Measurements from ENCODE around the gene RLBP1.

Gene RLBP1

DNA sequence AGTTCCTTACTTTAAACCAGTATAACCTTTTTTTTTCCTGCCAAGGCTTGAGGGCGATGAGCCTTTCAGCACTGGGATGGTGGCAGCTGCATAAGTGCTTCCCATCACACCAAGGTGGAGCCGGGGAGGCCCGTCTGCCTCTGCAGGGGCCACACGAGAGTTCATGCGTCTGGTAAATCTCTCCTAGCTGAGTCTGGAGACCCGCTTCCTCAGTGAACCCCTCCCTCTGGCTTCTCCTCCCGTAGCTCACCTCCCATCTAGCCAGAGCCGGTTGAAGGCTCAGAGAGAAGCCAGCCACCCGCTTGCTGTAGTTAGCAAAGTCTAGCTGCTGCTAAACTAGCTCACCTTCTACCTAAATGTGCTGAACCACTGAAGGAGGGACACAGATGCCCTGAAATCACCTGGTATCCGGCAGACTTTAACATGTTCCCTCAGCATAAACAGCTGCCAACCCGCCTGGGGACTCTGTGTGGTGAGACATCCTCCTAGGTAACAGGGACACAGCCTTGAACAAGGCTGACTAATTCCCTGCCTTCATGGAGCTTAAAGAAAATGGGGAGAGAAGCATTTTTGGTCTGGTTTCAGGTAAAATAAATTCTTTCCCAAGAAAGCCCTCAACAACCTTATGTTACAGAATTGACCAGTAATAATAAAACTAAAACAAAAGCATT is 42.9 kb downstream of the RLBP1 start:
- DNase-seq (ENCODE audit: low read depth, low spot score) = no peak

DNA sequence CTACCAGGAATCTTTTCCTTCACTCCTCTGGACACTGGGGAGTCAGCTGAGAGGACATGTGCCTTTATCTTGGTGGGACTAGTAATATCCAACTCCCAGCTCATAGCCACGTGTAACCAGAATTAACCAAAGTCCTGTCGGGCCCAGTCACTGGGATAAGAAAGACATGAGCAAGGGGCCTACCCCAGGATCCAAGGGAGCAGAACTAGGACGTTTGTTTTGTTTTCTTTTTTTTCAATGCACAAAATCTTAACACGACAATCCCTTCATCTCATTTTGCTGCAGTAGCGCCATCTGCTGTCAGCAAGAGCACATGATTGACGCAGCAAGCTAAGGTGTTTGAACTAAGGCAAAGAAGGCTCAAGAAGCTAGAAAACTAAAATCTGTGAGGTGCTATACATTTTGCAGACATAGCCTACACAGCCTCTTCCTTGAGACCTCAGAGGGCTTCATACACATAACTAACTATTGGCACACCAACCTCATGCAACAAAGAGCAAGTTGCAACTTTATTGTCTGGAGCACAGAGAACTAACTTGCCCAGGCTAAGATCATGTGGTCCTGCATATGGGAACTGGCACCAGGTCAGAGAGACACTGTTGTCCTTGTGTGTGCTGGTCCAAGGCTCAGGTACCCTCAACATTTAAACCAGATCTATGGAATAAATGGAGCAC is 43.6 kb downstream of the RLBP1 start:
- DNase-seq (ENCODE audit: low read depth, low spot score) = peak; percentile 51

DNA sequence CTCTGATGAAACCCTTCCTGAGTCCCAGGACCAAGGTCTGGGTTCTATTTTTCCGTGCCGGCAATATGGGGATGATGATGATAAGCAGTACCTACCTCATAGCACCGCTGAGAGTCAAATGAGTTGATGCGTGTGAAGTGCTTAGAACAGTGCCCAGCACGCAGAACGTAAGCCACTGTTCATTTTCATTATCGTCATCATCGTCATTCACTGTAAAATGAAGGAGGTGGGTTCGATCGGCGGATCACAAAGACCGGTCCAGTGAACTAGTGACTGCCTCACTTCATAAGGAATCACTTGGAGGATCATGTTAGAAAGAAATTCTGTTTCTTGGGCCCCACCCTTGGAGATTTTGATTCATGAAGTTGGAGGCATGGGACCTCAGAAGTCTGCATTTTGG is 44.3 kb downstream of the RLBP1 start:
- no peak for DNase-seq (ENCODE audit: low read depth, low spot score)

DNA sequence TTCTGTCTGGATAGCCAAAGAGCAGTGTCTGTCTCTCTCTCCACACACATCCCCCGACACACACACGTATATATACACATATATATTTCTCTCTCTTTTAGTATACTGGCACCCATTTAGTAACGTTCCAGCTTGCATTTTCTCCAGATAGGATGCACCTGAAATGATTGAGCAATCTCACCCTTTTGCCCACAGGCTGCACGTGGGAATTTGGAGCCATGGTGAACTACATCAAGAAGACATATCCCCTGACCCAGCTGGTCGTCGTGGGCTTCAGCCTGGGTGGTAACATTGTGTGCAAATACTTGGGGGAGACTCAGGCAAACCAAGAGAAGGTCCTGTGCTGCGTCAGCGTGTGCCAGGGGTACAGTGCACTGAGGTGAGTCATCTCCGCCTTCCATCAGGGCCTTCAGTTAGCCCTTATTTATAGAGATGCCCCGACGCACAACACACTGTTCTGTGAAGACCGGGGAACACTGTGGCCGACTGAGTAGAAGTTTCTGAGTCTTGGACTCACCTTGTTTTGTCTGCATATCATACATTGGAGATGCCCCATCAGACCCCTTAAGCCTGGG is 45.7 kb downstream of the RLBP1 start:
- no peak for DNase-seq (ENCODE audit: low read depth, low spot score)

DNA sequence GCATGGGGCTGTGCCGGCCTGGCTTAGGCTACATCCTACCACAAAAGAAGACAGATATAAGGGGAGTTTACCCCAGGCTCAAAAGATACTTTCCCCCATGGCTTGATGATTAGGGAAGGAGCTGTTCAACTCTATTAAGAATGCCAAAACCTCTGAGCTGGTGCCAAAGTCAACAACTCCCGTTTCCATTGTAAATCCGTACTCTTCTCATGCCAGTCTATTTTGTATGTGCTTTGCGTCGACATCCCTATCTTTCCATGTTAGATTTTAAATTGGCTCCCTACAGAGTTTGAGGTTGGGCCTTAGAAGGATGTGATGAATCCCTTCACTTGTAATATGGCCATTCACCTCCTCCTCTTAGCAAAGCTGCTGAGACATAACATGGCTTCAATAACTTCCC is 46.9 kb downstream of the RLBP1 start:
- no peak for DNase-seq (ENCODE audit: low read depth, low spot score)

DNA sequence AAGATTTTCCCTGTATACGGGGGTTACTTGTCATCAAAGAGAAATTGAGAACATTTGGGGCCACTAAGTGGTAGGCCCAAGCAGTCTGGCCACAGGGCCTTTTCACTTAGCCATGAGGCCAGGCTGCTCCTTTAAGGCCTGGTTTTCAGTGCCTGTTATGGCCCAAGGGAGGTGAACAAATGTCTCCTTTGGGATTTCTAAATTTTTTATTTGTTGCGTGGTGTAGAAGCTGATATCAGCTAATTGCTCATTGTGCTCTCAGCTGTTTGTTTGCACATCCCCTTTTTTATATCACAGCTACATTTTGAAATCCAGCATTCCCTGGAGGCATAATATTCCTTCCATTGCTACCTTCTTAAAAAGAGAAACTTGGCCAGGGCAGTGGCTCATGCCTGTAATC is 48.5 kb downstream of the RLBP1 start:
- DNase-seq (ENCODE audit: low read depth, low spot score) = no peak

DNA sequence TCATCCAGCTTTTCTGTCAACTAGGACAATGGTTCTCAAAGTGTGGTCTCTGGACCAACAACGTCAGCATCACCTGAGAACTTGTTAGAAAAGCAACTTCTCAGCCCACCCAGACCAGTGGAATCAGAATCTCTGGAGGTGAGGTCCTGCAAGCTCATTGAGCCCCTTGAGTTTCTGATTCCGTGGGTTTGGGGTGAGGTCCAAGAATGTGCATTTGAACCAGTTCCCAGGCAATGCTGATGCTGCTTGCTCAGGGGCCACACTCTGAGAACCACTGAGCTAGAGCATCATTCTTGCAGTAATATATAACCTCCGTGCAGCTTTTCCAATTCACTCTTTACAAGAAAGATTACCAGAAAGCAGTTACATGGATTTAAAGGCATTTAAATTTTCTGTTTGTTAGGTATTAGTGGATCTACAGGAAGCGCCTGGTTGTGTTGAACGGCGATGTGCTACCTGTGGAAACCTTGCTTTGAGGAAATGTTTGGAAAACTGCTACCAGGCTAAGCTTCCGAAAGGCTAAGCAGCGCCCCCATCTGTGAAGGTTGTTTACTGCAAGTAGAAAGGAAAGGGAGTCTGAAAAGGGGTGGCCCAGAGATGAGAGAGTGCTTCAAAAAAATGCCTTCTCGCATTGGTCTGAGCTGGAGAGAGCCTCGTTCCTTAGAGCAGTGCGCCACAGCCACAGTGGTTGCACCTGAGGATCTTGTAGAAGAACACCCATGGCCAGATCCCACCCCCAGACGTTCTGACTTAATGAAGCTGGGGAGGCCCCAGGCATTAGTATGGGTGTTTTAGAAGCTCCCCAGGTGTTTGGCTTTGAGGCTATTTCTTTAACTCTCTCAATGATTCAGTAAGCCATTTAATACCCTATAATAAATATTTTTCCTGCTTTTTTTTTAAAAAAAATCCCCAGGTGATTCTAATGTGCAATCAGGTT is 50.0 kb downstream of the RLBP1 start:
- DNase-seq (ENCODE audit: low read depth, low spot score) = peak; percentile 81

DNA sequence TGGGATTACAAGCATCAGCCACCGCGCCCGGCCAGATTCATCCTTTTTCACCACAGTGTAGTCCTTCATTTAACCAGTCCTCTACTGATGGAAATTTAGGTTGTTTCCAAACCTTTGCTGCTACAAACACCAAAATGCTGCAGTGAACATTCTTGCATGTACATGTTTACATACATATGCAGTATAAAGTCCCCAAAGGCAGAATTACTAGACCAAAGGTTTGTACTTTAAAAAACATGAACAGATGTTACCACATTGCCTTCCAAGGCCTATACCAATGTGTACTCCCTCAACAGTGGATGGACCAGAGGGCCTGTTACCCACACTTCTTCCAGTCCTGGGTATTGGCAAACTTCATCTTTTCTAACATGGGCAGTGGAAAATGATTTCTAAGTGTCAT is 51.0 kb downstream of the RLBP1 start:
- no peak for DNase-seq (ENCODE audit: low read depth, low spot score)

DNA sequence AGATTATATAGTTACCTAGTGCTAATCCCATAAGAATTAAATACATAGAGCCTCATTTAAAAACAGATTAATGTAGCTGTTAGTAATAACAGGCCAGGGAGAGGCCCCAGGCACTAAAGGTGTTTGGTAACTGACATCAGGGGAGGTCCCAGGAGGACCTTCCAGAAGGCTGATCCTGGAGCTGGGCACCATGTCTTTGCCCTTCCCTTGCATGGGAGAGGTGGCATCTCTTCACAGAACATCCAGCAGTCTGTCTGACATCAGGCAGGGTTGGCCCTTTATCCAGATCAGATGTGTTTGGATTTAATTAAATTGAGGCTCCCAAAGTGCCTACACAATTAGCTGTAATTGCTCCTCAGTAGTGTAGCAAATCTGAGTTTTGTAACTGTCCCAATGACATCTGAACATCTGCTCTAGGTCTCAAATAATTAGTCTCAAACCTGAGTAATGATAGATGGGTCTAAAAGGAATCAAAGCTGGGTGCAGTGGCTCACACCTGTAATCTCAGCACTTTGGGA is 53.0 kb downstream of the RLBP1 start:
- DNase-seq (ENCODE audit: low read depth, low spot score) = no peak

DNA sequence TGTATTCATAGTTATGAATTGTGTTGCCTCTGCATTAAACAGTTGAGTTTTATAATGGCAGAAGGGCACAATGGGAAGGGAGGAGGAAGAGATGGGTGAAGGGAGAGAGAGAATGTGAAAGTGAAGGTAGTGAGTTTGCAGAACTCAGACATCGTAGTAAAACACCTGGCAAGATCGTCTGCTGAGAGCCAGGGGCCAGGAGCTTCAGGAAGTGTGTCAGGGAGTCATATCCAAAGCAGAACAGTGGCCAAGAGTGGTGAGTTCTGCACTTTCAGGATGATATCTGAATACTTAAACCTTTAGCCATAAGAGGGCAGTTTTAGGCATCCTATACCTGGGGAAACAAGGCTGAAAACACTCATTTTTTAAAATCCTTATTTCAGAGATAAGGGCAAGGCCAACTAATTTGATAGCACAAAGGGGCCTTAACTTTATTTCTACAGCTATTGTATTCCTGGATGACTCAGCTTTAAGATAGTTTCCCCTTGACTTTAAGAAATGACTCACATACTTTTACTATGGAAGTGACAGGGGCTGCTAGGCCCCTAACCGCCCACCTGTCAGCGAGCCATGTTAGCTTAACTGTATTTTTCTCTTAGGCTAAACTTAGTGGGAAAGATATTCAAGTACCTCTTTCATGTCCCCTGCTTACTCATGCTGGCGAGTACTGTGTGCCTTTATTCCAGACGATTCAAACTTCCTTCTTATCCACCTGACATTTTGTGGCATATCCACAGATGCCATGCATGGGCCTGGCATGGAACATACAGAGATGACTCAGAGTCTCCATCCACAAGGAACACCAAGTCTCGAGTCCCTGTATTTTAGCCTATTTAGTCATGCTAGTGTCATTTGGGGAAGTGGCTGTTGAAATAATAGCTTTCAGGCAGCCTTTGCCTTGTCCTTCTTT is 53.9 kb downstream of the RLBP1 start:
- DNase-seq (ENCODE audit: low read depth, low spot score) = no peak

DNA sequence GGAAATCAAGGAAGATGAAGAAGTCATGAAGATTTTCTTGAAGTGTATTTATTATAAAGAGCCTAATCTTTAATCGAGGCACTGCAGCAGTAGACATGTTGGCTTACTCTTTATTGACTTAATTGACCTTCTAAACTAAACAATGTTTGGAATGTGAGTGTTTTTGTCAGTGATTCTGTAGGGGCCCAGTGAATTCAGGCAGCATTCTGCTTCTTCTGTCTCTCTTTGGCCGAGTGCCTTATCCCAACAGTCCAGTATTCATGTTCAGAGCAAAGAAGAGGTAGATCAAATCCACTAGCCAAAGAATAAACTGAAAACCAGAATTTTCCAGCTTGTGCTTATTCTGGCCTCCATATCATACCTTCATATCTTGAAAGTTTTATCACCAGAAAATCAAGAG is 55.7 kb downstream of the RLBP1 start:
- no peak for DNase-seq (ENCODE audit: low read depth, low spot score)

DNA sequence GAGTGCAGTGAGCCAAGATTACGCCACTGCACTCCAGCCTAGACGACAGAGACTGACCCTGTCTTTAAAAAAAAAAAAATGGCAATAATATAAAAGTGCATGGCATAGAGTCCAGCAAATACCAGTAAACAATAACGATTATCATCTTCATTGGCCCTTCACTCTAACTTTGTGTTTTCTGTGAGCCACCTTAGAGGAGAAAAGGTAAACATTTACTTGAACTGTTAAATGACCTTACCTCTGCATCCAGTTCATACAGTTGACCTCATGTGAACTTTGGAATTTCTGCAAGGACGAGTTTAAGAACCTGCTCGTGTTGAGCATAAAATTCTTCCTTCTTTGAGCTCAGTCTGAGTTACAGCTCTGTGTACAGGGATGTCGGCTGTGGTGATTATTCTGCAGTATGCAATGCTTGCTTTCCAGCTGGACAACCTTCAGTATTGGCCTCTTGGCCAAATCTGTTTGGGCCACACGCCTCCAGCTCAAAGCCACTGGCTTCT is 56.6 kb downstream of the RLBP1 start:
- DNase-seq (ENCODE audit: low read depth, low spot score) = no peak

DNA sequence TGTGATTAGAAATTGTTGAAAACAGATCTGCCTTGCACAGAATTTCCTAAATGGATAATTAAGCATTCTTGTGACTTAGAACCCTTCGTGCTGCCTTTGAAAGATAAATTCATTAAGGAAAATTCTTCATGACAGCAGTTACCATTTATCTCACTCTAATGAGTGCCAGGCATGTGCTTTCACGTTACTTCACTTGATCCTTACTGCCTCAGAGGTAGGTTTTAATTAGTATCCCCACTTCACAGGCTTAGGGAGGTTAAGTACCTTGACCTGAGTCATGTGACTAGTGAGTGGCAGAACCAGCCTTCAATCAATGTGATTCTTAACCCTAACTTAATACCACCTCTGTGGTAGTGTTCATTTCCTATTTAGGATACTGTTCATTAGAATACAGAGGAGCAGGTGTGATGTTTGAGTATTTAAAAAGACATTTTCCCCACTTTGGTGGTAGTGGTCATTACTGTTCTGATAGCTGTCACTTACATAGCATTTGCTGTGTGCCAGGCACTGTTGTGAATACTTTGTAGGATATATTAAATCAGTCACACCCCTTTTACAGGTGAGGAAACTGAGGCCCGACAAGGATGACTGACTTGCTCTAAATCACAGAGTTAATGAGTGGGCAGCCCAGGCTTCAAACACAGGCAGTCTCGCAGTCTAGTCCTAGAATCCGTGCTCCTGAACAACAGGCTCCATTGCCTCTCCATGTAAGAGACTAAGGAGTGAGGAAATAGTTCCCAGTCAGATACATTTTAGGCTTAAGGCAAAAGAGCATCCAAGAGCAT is 57.9 kb downstream of the RLBP1 start:
- no peak for DNase-seq (ENCODE audit: low read depth, low spot score)

DNA sequence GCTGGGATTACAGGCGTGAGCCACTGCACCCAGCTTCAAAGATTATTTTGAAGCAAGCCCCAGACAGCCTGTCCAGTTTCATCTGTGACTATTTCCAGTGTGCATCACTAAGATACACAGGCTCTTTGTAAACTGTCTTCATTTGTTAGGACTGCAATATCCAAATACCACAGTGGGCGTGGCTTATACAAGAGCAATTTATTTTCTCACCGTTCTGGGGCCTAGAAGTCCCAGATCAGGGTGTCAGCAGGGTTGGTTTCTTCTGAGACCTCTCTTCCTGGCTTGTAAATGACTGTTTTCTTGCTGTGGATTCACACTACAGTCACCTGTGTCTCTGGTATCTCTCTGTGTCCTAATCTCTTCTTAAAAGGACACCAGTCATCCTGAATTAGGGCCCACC is 59.7 kb downstream of the RLBP1 start:
- DNase-seq (ENCODE audit: low read depth, low spot score) = no peak
